Activated CD4-positive, alpha-beta T cell treated with anti-CD3 and anti-CD28 coated beads, Interleukin-2, amount 50 U/mL, for 1 hour (primary cell): ENCODE measurements around the gene HSPBAP1.
A peak's percentile ranks its signal among the peaks of the same experiment; 100 is the strongest.

ENCODE experiments used
- DNase-seq: peaks from one replicate; pipeline ENCODE4 v3.0.0-alpha.2; 2020

Gene HSPBAP1, protein sequence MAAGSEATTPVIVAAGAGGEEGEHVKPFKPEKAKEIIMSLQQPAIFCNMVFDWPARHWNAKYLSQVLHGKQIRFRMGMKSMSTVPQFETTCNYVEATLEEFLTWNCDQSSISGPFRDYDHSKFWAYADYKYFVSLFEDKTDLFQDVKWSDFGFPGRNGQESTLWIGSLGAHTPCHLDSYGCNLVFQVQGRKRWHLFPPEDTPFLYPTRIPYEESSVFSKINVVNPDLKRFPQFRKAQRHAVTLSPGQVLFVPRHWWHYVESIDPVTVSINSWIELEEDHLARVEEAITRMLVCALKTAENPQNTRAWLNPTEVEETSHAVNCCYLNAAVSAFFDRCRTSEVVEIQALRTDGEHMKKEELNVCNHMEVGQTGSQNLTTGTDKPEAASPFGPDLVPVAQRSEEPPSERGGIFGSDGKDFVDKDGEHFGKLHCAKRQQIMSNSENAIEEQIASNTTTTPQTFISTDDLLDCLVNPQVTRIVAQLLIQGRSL

DNA sequence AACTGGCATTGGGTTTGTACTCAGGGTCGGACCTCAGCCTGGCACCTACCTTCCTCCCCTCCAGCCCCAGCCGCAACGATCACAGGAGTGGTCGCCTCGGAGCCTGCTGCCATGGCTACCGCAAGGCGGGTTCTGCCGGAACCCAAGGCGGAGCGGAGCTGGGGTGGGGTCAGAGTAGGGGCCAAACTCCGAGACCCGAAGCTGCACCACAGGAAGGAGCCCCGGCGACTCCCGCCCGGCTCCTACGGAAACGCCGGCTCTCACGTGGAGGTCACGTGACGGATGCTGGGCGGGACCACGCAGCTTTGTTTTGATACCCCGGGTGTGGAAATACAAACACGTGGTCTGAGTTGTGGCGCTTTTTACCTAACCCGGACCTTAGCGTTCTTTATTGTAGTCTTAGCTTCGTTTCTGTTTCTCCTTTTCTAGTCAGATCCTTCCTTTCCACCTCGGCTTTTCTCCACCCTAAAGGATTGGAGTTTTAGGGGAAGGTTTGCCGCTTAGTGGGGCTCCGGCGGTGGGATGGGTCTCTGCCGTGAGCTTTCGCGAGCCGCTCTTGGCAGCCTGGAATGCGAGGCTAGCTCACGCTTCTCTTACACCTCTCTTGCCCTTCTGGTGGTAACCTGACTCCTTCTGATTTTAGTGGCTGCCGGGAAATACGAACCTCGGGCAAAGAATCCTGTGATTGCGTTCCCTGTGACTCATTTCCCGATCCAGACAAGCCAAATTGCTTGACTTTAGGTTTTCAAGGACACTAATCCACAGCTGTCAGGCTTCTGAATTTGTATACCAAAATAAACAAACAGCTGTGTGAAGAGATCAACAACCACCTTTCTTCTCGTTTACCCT, at the start of gene HSPBAP1:
HSPBAP1 (minus strand) TSS at position 264 of the 849 bp plus-strand sequence; CDS start at position 113, 151 bp downstream.
- peak; percentile 86 for DNase-seq

DNA sequence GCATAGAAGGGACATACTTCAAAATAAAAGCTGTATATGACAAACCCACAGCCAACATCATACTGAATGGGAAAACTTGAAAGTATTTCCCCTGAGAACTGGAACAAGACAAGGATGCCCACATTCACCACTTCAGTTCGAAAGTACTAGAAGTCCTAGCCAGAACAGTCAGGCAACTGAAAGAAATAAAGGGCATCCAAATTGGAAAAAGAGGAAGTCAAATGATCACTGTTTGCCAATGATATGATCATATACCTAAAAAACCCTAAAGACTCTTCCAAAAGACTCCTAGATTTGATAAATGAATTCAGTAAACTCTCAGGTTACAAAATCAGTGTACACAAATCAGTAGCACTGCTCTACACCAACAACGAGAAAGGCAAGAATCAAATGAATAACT, 42.0 kb upstream of the HSPBAP1 start:
- DNase-seq: no peak

DNA sequence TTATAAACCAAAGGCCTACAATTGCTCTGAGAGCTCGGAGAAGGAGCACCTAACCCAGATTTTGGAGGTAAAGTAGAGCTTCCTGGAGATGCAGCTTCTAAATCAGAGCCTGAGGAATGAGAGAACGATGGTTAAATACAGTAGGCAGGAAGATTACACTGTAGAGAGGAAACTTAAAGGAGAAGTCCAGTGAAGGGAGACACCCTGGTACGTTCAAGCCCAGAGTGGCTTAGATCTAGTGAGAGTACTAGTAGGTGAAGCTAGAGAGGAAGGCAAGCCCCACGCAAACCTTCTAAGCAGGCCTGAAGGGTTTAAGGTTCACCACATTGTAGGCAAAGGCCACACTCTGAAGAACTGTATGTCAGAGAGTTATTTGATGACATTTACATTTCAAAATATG, 34.6 kb upstream of the HSPBAP1 start:
- DNase-seq: no peak

DNA sequence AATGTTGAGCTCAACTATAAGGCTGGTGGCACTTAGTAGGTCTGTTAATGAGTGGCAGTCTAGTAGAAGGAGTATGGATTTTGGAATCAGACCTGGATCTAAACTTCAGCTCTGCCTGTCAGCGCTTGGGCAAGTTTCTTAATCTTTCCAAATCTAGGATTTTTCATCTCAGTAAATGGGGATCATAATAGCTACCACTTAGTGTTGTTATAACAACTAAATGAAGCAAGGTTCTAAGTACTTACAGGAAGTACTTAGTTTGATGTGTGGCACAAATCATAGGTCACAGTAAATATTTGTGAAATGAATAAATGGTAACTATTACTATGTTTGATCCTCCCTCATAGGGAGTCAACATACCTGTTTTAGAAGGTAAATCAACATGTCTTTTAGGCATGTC, 32.6 kb upstream of the HSPBAP1 start:
- DNase-seq: no peak

DNA sequence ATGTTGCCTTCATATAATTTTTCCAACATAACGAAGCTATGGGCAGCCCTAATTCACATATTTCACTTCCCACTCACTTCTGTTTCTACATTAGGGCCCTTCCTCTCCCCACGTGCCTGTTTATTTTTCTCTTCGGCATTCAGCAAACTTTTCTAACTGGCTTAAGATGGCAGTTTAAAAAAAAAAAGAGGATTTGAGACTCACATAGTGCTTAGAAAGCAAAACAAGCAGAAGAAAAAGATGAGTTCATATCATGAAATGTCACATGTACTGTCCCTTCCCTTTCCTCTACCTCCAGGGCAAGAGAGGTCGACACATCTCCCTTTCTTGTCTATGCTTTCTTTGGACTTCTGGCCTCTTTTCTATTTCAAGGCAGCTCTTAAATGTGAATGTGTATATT, 31.8 kb upstream of the HSPBAP1 start:
- DNase-seq: no peak

DNA sequence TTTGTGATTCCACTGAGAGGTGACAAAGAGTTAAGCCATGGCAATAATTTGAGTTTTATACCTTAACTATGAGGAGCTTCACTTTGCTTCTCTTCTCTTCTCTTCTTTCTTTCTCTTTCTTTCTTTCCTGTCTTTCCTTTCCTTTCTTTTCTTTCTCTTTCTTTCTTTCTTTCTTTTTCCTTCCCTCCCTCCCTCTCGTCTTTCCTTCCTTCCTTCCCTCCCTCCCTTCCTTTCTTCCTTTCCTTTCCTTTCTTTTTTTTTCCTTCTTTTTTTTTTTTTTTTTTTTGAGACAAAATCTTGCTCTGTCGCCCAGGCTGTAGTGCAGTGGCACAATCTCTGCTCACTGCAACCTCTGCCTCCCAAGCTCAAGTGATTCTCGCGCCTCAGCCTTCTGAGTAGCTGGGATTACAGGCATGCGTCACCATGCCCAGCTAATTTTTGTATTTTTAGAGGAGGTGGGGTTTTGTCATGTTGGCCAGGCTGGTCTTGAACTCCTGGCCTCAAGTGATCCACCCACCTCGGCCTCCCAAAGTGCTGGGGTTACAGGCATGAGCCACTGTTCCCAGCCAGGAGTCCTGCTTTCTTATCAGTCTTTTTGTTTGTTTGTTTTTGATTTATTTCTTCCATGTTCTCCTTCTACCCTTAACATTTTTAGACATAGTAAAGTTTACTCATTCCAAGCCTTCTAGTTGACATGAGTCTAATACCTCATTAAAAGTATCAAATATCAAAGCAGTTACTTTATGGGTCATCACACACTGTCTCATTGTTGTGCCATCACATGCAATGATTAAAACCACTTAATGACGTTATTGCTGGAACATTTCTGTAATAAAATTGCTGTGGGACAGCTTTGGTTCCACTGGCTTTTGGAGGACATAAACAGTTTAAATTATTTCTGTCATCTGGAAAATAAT, 31.1 kb upstream of the HSPBAP1 start:
- no peak for DNase-seq

DNA sequence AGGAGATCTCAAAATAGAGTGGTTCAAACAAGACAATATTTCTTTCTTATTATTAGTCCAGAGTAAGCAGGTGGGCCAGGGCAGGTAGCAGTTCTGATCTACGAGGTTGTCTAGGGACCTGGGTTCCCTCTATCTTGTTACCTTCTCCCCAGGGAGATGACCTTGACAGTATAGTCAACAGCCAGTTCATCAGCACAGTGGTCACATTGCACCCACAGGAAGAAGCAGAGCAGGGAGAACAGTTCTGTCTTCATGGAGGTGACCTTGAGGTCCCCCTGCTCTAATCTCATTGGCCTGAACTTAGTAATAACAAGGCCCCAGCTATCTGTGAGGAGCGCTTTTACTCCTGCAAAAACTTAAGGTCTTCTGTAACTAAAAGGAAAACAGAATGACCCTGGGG, 23.0 kb upstream of the HSPBAP1 start:
- no peak for DNase-seq

DNA sequence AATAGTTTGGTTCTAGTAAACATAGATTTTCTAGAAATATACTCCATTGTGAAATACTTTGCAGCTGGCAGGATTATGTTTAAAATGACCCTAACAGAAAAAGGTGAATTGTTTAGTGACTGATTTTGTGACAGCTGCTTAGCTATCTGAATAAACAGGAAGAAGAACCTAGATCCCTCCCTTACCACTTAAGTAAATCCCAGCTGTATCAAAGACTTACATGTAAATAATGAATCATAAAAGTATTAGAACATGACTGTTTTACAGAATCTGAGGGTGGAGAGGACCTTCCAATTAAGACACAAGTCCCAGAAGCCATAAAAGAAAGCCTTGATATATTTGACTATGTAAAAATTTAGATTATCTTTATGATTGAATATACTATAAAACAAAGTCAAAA, 17.1 kb upstream of the HSPBAP1 start:
- no peak for DNase-seq

DNA sequence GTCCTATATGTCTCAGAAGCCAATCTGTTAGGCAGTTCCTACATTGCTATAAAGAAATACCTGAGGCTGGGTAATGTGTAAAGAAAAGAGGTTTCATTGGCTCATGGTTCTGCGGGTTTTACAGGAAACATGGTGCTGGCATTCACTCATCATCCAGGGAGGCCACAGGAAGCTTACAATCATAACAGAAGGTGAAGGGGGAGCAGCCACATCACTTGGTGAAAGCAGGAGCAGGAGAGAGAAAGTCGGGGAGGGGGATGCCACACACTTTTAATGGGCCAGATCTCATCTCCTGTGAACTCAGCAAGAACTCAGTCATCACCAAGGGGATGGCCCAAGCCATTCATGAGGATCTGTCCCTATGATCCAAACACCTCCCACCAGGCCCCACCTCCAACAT, 10.3 kb upstream of the HSPBAP1 start:
- no peak for DNase-seq

DNA sequence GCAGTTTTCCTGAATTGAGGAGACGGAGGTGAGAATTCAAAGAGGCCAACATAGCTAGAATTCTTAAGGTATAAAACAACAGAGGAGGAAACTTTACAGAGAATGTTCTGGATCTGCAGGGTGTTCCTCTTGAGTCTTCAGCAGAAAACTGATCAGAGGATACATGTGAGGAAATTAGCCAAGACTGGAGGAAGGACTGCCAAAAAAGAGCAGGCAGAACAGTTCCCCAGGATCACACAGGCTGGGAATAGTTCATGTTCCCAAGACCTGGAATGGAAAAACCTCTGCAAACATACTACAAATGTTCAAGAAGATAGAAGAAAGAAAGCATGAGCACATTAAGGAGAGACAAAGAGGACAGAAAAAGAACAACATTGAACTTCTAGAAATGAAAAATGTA, 8.7 kb upstream of the HSPBAP1 start:
- DNase-seq: no peak

DNA sequence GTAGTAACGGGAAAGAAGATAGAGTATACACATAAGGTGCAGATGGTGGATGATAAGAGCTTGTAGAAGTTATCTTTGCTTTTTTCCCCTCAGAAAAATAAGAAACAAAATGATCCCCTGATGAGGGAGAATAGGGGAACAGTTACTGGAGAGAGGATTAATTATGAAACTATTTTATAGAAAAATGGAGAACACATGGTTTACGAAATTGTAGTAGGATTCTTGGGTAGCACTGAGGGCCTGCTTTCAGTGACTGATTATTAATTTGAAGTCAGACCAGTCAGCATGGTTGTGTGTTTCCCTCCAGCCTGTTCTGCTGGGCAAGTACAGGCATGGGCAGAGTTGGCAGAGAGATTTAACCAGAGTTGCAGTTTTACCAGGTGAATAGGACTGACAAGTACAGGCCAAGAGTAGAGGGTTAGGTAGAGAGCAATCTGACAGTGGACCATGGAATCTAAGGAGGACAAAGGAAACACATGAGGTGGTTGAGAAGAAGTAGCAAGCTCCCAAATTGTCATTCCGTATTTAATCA, 7.1 kb upstream of the HSPBAP1 start:
- no peak for DNase-seq

DNA sequence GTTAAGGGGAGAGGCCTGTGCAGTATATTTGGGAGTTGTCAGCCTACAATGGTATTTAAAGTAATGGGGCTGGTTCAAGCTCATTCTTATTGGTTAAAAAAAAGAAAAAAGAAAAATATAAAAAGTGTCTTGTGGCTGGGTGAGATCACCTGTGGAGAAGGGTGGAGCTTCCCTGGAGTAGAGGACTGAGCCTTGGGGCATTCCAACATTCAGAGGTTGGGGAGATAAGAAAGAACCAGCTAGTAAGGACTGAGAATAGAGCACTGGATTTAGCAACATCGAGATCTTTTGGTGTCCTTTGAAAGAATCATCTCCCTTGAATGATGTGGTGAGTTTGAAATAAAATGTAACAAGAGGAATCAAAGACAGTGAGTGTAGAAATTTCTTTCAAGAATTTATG, 6.4 kb upstream of the HSPBAP1 start:
- no peak for DNase-seq

DNA sequence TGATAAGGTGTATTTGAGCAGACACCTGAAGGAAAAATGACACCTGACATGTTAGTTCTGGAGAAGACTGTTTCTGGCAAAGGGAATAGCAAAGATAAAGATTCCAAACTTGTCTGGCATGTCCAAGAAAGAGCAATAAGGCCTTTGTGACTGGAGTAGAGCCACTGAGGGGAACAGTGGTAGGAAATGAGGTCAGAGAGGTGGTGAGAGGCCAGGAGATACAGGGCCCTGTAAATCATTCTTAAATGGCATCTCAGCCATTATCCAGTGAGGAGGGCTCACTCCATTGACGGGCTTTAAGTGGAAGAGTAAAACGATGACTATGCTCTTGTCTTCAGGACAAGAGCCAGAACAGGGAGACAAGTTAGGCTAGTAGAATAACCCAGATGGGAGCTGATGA, 5.7 kb upstream of the HSPBAP1 start:
- DNase-seq: no peak

DNA sequence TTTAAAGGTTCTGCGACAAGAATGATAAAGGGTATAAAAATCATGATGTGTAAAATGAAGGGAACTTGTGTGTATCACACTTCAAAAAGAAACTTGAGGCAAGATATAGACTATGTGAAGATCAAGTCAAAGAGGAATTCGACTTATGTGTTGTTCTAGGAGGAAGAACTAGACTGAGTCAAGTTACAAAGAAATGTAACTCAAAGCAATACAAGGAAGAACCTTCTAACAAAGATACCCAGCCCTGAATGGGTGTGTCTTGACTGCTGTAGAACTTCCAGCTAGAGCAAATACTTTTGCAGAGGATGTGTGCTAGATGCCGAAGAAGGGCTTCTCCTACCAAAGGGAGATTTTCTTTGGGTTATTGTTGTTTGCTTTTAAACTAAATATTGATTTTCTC, 3.7 kb upstream of the HSPBAP1 start:
- no peak for DNase-seq

DNA sequence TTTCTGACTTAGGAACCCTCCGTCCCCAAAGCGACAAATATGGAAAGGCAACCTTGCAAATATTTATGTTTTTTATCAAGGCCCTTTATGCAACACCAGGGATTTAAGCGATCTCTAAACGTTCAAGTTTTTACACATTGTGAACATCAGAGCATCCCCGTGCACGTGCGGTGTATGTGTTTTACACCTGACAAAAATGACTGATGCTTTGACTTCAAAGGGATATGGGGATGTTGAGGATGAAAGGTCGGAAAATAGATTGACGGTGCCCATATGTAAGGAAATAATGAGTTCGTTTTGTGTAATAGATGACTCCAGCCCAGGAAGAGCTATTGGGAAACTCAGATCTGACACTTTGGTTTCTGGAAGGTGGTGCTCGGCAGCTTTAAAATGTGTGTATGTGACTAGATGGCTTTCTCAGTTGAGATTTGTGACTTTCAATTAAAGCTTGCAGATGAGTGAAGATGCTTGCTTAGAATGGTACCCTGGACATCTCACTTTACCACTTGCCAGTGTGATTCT, 2.1 kb upstream of the HSPBAP1 start:
- no peak for DNase-seq

DNA sequence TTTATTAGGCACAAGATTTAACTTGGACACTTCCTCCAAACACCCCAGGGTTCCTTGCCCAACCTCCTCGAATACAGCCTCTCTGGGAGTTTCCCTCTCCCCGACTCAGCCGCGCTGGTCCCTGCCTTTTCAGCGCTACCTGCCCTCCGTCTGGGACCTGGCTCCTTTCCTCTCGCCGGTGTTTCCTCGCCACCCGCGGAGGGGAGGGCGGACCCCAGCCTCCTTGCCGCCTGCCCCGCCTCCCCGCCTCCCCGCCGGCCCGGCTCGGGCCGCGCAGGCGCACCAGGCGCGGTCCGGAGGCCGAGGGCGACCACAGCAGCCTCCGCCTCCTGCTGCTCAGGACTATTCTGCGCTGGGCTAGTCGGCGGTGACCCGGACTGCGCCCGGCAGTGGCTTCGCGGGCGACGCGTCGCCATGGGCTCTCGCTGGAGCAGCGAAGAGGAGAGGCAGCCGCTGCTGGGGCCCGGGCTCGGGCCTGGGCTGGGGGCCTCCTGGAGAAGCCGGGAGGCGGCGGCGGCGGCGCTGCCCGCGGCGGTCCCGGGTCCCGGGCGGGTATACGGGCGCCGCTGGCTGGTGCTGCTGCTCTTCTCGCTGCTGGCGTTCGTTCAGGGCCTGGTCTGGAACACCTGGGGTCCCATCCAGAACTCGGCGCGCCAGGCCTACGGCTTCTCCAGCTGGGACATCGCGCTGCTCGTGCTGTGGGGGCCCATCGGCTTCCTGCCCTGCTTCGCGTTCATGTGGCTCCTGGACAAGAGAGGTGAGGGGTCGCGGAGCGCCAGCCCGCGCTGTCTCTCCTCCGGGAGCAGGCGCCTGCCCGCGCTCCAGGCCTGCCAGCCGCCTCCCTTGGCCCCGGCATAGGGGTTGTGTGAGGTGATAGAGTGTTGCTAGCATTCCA, 1.4 kb upstream of the HSPBAP1 start, which contains the start of gene SLC49A4:
SLC49A4 (plus strand) TSS at position 291 of the 895 bp plus-strand sequence; CDS start at position 415, 124 bp downstream.
- peak; percentile 52 for DNase-seq

DNA sequence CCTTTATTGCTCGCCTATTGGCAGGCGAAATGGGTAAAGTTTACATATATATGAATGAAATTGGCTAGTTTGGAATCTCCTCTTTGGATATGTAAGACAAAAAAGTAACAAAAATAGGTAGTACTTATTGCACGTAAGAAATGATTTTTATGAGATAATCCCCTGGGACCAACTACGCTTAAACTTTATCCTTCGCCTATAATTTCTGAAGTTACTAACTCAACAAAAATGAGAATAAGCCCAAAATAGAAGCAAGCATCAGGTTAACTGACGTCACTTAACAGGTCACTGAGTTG, 800 bp upstream of the HSPBAP1 start:
- DNase-seq: no peak

DNA sequence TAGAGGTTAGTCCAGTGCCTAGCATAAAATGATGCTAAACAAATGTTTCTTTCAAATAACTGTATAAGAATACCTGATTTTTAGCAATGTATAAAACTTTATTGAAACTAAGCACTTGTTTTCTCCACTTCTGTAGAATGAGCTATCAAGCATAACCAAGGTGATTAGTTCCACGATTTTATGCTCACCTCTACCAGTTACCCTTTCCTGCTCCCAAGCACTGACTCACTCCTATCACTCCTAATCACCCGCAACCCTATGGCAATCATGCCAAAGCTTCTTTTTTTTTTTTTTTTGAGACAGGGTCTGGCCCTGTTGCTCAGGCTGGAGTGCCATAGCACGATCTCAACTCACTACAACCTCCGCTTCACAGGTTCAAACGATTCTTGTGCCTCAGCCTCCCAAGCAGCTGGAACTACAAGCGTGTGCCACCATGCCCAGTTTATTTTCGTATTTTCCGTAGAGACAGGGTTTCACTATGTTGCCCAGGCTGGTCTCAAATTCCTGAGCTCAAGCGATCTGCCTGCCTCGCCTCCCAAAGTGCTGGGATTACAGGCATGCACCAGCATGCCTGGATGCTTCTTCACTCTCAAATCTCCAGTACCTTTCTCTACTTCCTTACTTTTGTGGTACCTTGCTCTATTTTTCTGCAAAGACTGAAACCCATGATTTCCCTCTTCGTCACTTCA, 3.9 kb downstream of the HSPBAP1 start:
- DNase-seq: no peak

DNA sequence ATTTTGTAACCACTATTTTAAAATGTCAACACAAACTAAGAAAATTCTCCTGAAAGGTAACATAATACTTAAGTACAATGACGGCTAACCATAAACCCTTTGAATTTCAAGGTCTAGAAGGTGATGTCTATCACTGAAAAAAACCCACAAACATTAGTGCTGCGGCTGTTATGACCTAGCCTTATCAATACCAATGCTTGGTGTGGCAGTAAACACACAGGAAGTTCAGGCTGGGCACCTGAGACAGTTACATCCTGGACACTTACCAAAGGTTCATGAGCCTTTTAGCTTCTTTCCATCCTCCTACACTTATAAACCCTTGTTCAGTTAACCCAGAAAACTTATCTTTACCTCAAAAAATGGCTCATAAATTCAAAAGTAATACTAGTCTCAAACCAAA, 5.8 kb downstream of the HSPBAP1 start:
- DNase-seq: no peak

DNA sequence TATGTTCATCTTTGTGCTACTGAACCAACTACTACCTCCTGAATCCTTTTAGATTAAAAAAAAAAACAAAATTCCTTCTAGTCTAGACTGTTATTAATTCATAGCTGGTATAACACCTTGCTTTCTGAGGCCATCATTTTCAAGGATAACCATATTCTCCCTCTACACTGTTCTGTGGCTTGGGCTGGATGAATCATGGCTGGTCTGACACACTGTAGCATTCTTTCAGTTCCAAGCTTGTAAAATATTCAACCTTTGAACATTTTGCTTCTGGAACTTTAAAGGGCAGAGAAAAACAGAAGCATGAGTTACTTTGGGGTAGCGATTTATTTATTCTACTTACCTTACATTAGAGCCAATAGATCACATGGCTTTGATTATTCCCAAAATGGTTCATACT, 7.6 kb downstream of the HSPBAP1 start:
- DNase-seq: no peak

DNA sequence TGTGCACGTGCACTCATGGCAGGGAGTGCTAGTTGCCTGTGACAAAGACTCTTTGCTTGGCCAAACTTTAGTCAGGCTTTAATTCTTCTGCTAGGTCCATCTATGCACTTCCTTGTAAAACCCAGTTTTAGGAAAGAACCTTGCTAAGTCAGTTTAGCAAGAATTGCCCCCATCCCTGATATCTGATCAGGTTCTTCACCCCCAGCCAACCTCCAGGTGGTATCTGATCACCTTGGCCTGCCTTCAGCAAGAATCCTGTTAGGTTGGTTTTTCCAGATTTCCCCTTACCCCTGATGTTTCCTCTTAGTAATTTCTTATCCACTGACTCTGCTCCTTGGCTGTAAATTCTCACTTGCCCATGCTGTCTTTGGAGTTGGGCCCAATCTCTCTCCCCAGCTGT, 8.4 kb downstream of the HSPBAP1 start:
- DNase-seq: no peak
